Sigmoid colon (tissue), 4 donors: ENCODE measurements around the gene ZNFX1.

ENCODE experiments used
- EP300 ChIP-seq, 4 donors: sonication (generic); formaldehyde crosslinking; IDR thresholded peaks; one replicate each; pipeline ENCODE4 v1.6.1; 2017; ENCODE audit warnings: antibody characterized with exemption in 4 of 4
- POLR2A ChIP-seq, 2 donors: fragments of 450-650 bp; IDR thresholded peaks; one replicate each; pipeline ENCODE4 v1.6.1; 2016; ENCODE audit warnings: antibody characterized with exemption in 2 of 2, mild to moderate bottlenecking in 2 of 2, moderate library complexity in 2 of 2
- POLR2AphosphoS5 ChIP-seq, 4 donors: sonication (generic); formaldehyde crosslinking; IDR thresholded peaks; one replicate each; pipeline ENCODE4 v1.6.1; 2017; ENCODE audit warnings: antibody characterized with exemption in 4 of 4
- TF ChIP-seq, protein P1 (sequence below), 4 experiments: fragments of 450-650 bp in 3 of 4; fragments of 200-600 bp in 1 of 4; IDR thresholded peaks; one replicate each; pipeline ENCODE4 v1.5.1; 2016 to 2019; ENCODE audit warnings: antibody characterized with exemption in 4 of 4, mild to moderate bottlenecking in 3 of 4, moderate library complexity in 2 of 4

DNA sequence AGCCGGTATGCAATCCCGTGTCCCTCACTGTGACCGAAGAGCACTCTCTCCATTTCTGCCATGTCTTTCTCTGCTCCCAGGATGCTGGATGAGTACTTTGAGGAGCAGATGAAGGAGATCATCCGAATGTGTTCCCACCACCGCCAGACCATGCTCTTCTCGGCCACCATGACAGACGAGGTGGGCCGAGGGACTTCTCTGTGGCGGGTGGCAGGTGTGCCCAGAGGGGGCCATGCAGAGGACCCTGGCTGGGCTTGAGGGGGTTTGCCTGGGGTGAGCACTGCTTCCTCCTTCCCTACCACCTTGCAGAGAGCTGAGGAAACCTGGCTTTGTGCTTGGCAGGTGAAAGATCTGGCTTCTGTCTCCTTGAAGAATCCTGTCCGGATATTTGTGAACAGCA lies 44.6 kb downstream of the ZNFX1 start:
- TF ChIP-seq, protein P1, sequence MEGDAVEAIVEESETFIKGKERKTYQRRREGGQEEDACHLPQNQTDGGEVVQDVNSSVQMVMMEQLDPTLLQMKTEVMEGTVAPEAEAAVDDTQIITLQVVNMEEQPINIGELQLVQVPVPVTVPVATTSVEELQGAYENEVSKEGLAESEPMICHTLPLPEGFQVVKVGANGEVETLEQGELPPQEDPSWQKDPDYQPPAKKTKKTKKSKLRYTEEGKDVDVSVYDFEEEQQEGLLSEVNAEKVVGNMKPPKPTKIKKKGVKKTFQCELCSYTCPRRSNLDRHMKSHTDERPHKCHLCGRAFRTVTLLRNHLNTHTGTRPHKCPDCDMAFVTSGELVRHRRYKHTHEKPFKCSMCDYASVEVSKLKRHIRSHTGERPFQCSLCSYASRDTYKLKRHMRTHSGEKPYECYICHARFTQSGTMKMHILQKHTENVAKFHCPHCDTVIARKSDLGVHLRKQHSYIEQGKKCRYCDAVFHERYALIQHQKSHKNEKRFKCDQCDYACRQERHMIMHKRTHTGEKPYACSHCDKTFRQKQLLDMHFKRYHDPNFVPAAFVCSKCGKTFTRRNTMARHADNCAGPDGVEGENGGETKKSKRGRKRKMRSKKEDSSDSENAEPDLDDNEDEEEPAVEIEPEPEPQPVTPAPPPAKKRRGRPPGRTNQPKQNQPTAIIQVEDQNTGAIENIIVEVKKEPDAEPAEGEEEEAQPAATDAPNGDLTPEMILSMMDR (IDR thresholded peaks at IDR 0.05), result no peak
- TF ChIP-seq POLR2AphosphoS5 (IDR thresholded peaks at IDR 0.05), result no peak
- no peak for TF ChIP-seq POLR2A (IDR thresholded peaks at IDR 0.05)
- TF ChIP-seq EP300 (IDR thresholded peaks at IDR 0.05), result no peak
